H1 (cell line): ENCODE measurements around the gene TTC28.

Source experiments
- EP300 ChIP-seq, 2 experiments: IDR thresholded peaks; 1 replicate in 1 of 2; 2 replicates in 1 of 2; pipeline ENCODE4 v1.6.1; 2011 to 2012; ENCODE audit warnings: low read depth in 2 of 2, low read length in 2 of 2, mild to moderate bottlenecking in 2 of 2, borderline replicate concordance in 1 of 2, inconsistent platforms in 1 of 2, moderate library complexity in 1 of 2
- FOSL1 ChIP-seq: IDR thresholded peaks from 2 replicates; pipeline ENCODE4 v1.6.1; 2011; ENCODE audit warnings: mild to moderate bottlenecking, low read depth, low read length, moderate library complexity; ENCODE audit not compliant: insufficient read depth
- GTF2F1 ChIP-seq: IDR thresholded peaks from 2 replicates; pipeline ENCODE4 v1.6.1; 2012; ENCODE audit warnings: low read depth, low read length, improper control_type of control experiment, borderline replicate concordance
- HDAC6 ChIP-seq: IDR thresholded peaks from one replicate; pipeline ENCODE4 v1.7.1; 2012; ENCODE audit warnings: low read depth, mild to moderate bottlenecking, inconsistent platforms, low read length, moderate library complexity
- JUN ChIP-seq: IDR thresholded peaks from 2 replicates; pipeline ENCODE4 v1.6.1; 2011; ENCODE audit warnings: low read depth, mild to moderate bottlenecking, improper control_type of control experiment, low read length
- JUND ChIP-seq: IDR thresholded peaks from 2 replicates; pipeline ENCODE4 v1.6.1; 2011; ENCODE audit warnings: mild to moderate bottlenecking, improper control_type of control experiment, low read length
- NRF1 ChIP-seq: IDR thresholded peaks from 2 replicates; pipeline ENCODE4 v1.6.1; 2011; ENCODE audit warnings: mild to moderate bottlenecking, low read depth, low read length, improper control_type of control experiment
- SP1 ChIP-seq: IDR thresholded peaks from 2 replicates; pipeline ENCODE4 v1.6.1; 2011; ENCODE audit warnings: low read depth, low read length
- YY1 ChIP-seq: IDR thresholded peaks from 2 replicates; pipeline ENCODE4 v1.6.1; 2011; ENCODE audit warnings: low read depth, mild to moderate bottlenecking, low read length
- ZNF274 ChIP-seq: IDR thresholded peaks from 2 replicates; pipeline ENCODE4 v1.7.0; 2012; ENCODE audit warnings: low read length, borderline replicate concordance; ENCODE audit errors: extremely low read depth
- TF ChIP-seq, protein P1 (sequence below), 3 experiments: IDR thresholded peaks; 1 replicate in 2 of 3; 2 replicates in 1 of 3; pipeline versions ENCODE4 v1.5.1 to v1.6.1; 2011; ENCODE audit warnings: low read length in 3 of 3, mild to moderate bottlenecking in 3 of 3, inconsistent platforms in 2 of 3, low read depth in 1 of 3, moderate library complexity in 1 of 3; ENCODE audit not compliant: insufficient read depth in 1 of 3; ENCODE audit errors: control extremely low read depth in 1 of 3

DNA sequence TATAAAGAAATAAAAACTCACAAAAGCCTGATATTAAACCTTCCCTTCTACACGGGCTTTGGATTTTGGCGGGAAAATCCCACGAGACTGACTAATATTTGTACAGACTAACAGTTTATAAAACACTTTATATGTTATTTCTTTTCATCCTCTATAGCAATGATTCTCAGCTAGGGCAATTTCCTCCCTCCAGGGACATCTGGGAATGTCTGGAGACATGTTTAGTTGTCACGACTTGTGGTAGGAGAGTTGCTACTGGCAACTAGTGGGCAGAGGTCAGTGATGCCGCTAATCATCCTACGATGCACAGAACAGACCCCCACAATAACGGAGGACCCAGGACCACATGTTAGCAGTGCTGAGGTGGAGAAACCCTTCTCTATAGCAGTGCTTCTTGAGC is 455.8 kb downstream of the TTC28 start:
- TF ChIP-seq, protein P1, sequence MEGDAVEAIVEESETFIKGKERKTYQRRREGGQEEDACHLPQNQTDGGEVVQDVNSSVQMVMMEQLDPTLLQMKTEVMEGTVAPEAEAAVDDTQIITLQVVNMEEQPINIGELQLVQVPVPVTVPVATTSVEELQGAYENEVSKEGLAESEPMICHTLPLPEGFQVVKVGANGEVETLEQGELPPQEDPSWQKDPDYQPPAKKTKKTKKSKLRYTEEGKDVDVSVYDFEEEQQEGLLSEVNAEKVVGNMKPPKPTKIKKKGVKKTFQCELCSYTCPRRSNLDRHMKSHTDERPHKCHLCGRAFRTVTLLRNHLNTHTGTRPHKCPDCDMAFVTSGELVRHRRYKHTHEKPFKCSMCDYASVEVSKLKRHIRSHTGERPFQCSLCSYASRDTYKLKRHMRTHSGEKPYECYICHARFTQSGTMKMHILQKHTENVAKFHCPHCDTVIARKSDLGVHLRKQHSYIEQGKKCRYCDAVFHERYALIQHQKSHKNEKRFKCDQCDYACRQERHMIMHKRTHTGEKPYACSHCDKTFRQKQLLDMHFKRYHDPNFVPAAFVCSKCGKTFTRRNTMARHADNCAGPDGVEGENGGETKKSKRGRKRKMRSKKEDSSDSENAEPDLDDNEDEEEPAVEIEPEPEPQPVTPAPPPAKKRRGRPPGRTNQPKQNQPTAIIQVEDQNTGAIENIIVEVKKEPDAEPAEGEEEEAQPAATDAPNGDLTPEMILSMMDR (IDR thresholded peaks at IDR 0.05; ENCODE audit: control extremely low read depth in 1 of 3, insufficient read depth in 1 of 3, low read depth in 1 of 3, low read length in 3 of 3): no peak
- TF ChIP-seq NRF1 (no peak), GTF2F1 (no peak), EP300 (IDR thresholded peaks at IDR 0.05; ENCODE audit: borderline replicate concordance in 1 of 2, low read depth in 2 of 2, low read length in 2 of 2) (no peak), JUN (no peak), YY1 (no peak), FOSL1 (no peak), ZNF274 (no peak), SP1 (no peak), HDAC6 (no peak), JUND (no peak)
